ENCODE data around the gene FGF18. TPM values are rescaled to one million over a fixed set of nuclear protein-coding genes. Genes with fewer than 3 reads are reported as not detected.

FGF18 gene
- total RNA-seq, 1 donor from 2014 or later: 1.4 TPM

GRCh38 chr5:171422902-171423663 lies 3.6 kb downstream of the FGF18 start:
- peak; percentile 84 for DNase-seq (ENCODE audit: low read depth)

- DNase-seq (ENCODE audit: low read depth): no peak
Observed at GRCh38 chr5:171424726-171425125, 5.3 kb downstream of the FGF18 start.

- DNase-seq (ENCODE audit: low read depth): no peak
Observed at GRCh38 chr5:171425596-171426244, 6.3 kb downstream of the FGF18 start.

GRCh38 chr5:171426266-171426665 lies 6.8 kb downstream of the FGF18 start:
- no peak for DNase-seq (ENCODE audit: low read depth)

GRCh38 chr5:171426680-171427079 lies 7.2 kb downstream of the FGF18 start:
- DNase-seq (ENCODE audit: low read depth): no peak

GRCh38 chr5:171427318-171428167 lies 8.1 kb downstream of the FGF18 start:
- DNase-seq (ENCODE audit: low read depth): no peak

- no peak for DNase-seq (ENCODE audit: low read depth)
Observed at GRCh38 chr5:171428168-171428696, 8.8 kb downstream of the FGF18 start.

- no peak for DNase-seq (ENCODE audit: low read depth)
Observed at GRCh38 chr5:171428809-171429542, 9.5 kb downstream of the FGF18 start.

GRCh38 chr5:171429543-171429910 lies 10.1 kb downstream of the FGF18 start:
- no peak for DNase-seq (ENCODE audit: low read depth)

- no peak for DNase-seq (ENCODE audit: low read depth)
Observed at GRCh38 chr5:171431251-171431777, 11.9 kb downstream of the FGF18 start.

- no peak for DNase-seq (ENCODE audit: low read depth)
Observed at GRCh38 chr5:171432076-171432475, 12.6 kb downstream of the FGF18 start.

- no peak for DNase-seq (ENCODE audit: low read depth)
Observed at GRCh38 chr5:171432583-171433351, 13.3 kb downstream of the FGF18 start.

GRCh38 chr5:171433352-171433698 lies 13.9 kb downstream of the FGF18 start:
- DNase-seq (ENCODE audit: low read depth): no peak

- no peak for DNase-seq (ENCODE audit: low read depth)
Observed at GRCh38 chr5:171433982-171434676, 14.7 kb downstream of the FGF18 start.

- no peak for DNase-seq (ENCODE audit: low read depth)
Observed at GRCh38 chr5:171434874-171435273, 15.4 kb downstream of the FGF18 start.

GRCh38 chr5:171435908-171436307 lies 16.5 kb downstream of the FGF18 start:
- no peak for DNase-seq (ENCODE audit: low read depth)

- no peak for DNase-seq (ENCODE audit: low read depth)
Observed at GRCh38 chr5:171436804-171437285, 17.4 kb downstream of the FGF18 start.

- DNase-seq (ENCODE audit: low read depth): no peak
Observed at GRCh38 chr5:171437286-171437821, 17.9 kb downstream of the FGF18 start.

- DNase-seq (ENCODE audit: low read depth): peak; percentile 17
Observed at GRCh38 chr5:171438738-171439137, 19.3 kb downstream of the FGF18 start.
